OCI-M2 (cell line): Measurements from ENCODE around the gene LST1.
"Not testable (repeated sequence)": the region's sequence is repeated elsewhere in the genome, so short reads cannot be mapped to it uniquely, and the experiment has no call there.

Source experiments
- DNase-seq: peaks from one replicate; lab custom pipeline; 2025; ENCODE audit not compliant: unreplicated experiment; lab: John Stamatoyannopoulos, UW

The LST1 gene

DNA sequence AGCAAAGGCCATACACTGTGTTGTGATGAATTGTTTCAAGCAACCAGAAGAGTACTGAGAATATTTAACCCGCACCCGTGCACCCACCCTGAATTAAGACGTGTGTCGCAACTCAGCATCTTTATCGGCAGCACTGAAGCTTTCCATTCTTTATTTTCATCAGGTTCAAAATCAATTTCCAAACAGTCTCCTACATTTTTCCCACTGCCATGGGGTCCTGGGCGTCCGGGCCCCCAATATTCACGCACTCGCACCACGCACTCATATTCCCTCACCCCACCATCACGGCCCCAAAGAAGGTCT, 5.7 kb upstream of the LST1 start:
- no peak for DNase-seq

DNA sequence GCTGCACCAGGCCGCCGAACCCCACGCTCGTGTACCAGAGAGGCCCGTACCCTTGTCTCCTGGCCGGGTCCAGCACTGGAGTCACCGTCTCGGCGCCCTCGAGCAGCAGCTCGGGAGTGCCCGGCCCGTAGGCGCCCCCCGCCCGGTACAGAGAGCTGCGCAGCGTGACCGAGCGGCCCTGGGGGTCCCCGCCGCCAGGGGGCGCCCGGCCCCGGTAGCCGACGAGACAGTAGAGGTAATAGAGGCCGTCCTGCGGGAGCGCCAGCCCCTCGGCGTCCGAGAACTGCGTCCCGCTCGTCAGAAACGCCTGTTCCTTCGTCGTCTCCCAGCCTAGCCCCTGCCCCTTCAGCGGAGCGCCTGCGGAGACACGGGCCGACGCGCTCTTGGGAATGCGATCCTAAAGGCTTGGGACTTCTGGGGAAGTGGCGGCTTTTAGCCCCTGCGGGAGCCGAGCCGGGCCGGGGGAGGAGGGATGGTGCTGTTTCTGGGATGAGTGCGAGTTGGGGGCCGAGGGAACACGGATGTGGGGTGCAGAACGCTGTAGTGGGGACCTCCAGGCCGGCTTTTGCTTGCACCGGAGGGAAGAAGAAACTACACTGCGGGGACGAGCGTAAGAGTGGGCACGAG, 5.2 kb upstream of the LST1 start:
- peak; percentile 75 for DNase-seq

DNA sequence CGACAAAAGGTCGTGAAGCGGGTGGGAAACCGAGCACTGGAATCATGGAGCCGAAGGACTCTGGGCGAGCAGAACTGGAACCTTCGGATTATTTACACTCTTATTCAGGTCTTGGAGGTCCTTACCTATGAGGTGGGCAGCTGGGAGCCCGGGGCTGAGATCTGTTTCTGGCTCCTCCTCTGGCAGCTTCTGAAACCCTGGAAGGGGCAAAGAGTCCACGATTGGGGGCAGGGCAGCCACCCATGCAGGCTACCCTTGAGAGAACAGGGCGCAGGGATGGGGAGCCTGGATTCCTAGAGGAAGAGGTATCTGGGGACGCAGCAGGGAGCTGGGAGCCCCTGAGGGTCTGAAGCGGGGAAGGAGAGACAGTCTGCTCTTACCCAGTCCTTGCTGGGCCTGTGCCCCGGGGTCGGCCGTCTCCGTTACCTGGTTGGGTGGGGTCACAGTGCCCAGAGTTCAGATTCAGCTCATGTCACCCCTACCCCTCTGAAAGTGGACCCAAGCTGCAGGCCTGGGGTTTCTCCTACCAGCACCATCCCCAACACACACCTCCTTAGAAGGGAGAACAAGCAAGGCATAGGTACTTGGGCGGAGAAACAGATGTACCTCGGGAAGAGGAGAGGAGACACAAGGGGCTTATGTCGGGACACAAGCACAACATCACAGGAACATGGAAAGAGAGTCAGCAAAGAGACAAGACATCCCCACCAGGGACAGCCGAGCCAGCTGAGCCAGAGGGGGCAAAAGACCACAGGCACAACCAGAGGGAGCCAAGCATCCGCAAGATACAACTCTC, 4.4 kb upstream of the LST1 start:
- no peak for DNase-seq

DNA sequence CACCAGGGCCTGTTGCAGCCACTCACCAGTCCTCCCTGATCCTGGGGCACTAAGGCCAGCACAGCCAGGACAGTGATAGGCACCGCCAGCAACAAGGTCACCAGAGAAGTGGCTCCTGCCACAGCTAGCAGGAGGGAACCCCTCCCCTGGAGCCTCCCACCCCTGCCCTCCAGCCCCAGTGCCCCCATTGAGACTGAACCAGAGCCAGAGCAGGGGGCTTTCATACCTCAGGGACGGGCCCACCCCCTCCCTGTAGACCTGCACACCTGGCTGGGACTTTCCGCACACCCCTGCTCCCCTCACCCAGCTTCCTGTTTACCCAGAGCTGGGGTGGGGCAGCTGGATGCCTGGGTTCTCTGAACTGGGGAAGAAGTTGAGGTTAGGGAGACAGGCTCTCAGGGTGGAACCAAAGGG, 3.8 kb upstream of the LST1 start, which contains the start of gene LTB:
LTB (minus strand) TSS at position 195 of the 414 bp plus-strand sequence; CDS start at position 188, 7 bp downstream.
- DNase-seq: no peak

DNA sequence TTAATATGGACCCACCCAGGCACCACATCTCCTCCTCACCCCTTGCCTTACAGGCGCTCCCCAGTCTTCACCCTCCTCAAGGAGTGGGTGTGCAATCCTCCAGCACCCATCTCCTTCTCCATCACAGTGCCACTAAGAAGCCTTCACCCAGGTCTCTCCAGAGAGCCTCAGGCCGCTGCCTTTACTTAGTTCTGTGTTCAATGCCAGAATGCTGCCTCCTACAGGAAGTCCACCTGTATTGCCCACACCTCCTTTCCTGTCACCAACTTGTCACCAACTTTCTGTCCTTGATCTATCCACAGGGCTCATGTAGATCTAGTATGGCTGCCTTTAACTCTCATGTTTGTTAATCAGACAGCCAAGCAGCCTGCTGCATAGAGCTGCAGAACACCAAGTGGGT, 586 bp upstream of the LST1 start:
- no peak for DNase-seq

DNA sequence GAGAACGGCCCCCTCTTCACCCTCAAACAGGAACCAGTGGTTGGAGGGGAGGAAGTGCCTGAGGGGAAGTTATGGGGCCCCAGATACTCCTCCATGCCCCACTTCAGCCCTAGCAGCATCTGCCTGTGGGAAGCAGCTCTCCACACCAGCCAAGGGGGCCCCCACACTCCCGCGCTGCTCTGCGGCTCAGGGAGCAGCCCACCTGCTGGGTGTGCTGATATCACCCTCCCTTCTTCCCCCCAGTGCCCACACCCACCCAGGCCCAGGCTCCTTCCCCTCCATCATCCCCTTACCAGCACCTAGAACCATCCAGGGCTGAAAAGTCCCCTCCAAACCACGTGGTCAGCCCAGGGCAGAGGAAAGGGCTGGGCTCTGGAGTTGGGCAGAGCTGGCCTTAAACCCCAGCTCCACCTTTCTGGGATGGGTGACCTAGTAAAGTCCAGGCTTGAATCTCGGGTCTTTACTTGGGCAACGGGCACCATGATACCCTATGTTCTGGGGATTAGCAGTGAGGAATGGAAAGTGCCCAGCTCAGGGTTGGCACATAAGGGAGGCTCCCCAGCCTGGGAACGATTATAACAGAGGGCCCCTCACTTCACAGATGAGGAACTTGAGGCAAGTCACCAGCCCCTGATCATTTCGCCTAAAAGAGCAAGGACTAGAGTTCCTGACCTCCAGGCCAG, 663 bp downstream of the LST1 start:
- no peak for DNase-seq

DNA sequence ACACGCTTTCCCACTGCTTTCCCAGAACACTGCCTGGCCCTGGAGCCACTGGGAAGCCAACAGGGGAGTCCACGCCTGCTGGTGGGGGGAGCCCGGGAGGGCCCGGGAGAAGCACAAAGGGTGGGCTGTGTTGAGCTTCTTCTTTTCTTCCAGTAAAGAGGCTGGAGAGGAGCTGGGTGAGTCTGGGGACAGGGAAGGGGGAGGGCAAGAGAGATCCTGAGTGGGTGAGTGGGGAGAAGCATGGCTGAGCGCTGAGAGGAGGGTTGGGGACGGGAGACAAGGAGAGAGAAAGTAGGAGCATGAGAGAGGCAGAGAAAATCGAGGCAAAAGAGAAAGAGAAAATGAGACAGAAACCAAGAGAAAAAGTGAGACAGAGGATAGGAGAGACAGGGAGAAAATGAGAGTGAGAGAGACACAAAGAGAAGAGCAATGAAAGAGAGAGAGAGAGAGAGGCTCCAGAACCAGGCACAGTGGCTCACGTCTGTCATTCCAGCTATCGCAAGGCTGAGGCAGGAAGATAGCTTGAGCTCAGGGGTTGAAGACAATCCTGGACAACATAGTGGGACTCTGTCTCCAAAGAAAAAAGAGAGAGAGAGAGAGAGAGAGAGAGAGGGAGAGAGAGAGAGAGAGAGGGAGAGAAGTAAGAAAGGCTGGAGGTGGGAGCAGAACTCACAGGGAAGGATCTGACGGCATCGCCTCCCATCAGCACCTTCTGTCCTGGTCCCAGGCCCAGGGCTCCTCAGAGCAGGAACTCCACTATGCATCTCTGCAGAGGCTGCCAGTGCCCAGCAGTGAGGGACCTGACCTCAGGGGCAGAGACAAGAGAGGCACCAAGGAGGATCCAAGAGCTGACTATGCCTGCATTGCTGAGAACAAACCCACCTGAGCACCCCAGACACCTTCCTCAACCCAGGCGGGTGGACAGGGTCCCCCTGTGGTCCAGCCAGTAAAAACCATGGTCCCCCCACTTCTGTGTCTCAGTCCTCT, 2.0 kb downstream of the LST1 start:
- DNase-seq: no peak

DNA sequence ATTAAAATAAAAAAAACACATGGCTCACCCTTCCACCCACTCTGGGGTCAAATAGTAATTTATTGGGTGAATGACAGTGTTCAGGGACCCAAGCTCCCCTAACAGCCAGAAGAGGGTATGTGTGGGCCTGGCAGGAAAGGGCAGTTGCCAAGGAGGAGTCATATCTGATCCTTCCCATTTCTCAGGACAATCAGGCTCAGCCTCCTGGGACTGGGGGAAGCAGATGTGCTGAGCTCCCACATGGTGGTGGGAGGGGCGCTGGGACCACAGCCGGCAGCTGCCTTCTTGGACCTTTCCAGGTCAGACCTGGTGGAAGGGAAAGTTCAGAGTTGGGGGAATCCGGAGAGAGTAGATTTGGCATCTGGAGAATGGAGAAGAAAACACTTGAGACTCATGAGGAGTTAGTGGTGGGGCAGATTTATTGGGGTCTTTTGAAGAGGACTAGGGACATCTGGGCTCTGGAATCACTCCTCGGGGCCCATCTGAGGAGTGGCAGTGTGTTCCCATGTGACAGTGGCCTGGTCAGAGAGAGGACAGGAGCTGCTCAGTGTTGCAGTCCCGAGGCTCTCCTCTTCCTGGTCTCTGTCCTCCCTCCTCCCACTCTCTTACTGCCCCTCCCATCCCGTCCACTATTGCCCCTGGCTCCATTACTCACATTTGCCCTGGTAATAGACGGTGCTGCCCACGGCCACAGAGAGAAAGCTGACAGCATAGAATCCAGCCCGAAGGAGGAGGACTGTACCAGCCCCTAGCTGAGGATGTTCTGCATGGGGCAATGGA, 3.0 kb downstream of the LST1 start:
- DNase-seq: no peak

DNA sequence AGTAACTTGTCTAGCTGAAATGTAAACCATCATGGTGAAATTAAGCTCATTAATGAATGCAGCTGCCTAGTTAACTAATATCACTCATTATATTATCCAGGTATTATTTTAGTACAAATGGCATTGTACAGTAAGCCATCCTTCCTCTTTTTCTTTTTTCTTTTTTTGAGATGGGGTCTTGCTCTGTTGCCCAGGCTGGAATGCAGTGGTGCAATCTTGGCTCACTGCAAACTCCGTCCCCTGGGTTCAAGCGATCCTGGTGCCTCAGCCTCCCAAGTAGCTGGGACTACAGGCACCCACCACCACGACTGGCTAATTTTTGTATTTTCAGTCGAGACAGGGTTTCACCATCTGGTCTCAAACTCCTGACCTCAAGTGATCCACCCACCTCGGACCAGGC, 4.6 kb downstream of the LST1 start:
- not testable (repeated sequence) for DNase-seq

DNA sequence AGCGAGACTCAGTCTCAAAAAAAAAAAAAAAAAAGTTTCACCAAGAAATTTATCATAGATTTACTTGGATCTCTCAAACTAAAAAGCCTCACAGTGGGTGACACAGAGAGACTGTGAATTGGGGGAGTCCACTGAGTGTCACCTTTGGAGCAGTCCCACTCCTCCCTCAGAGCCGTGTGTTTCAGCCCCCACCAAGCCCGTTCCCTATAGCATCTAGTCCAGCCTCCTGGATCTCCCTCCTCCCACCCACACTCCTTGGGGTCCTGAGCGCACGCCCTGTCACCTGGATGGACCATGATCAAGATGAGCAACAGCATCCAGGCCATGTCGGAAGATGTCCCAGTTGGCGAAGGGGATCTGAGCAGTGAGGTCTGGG, 6.3 kb downstream of the LST1 start:
- DNase-seq: no peak

DNA sequence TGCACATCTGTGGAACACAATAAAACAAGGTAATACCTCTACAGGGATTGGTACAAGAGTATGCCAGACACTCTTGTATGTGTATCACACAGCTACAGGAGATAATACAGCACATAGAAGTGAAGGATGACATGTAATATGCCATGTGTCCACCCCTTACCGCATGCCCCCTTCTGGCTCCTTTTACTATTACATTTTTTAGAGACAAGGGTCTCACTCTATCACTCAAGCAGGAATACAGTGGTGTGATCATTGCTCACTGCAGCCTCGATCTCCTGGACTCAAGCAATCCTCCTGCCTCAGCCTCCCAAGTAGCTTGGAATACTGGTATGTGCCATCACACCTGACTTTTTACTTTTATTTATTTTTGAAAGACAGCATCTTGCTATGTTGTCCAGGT, 10.9 kb downstream of the LST1 start:
- DNase-seq: no peak

DNA sequence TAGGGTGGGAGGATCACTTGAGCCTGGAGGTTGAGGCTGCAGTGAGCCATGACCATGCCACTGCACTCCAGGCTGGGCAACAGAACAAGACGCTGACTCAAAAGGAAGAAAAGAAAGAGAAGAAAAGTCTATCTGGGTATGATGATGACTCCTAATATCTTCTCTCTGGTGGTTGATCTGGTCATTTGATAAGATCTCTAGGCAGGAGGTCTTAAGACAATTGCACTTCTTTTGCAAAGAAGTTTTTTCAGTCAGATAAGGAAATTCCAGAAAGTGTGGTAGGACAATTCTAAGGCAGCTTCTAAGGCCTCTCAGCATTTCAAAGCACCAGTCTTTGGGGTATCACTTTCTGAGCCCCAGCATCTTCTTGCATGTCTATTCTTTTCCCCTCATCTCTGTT, 21.2 kb downstream of the LST1 start:
- DNase-seq: no peak

DNA sequence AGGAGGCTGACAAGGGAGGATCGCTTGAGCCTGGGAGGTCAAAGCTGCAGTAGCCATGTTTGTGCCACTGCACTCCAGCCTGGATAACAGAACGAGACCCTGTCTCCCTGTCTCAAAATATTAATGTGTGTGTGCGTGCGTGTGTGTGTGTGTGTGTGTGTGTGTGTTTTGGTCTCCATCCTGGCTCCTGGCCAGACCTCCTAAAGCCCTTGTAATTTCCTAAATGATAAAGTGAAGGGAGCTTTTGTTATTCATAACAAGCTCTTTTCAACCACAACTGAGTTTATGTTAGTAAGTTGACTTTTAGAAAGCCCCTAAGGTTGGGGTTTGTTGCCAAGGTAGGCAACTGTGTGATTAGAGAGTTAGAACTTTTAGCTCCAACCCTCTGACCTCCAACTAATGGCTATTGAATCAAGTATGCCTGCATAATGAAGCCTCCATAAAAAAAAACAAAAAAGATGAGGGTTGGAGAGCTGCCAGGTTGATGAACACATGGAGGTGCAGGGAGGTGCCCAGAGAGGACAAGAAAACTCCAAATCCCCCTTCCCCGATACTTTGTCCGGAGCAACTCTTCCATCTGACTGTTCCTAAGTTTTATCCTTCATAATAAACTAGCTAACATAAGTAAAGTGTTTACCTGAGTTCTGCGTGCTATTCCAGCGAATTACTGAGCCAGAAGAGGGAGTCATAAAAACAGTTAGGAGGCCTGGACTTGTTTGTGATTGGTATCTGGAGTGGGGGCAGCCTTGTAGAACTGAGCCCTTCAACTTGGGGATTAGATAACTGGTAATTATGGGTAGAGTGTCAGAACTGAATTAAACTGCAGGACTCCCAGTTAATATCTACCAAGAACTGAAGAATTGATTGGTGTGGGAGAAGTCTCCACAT, 23.7 kb downstream of the LST1 start:
- no peak for DNase-seq

DNA sequence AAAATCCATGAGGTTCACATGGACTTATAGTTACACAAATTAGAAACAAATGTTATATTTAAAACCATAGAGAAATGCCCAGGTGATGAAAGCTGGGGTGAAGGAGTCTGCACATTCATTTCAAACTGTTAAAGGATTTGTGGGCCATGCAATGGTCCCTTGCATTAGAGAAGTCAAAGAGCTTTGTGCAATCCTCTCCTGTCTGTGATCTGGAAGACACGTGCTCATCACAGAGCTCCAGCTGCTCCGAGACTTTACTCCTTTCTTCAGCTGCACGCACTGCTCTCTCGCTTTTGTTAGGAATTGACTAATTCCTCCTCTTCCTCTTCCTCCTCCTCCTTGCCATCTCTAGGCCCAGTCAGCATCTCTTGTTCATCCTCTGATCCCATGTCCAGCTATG, 24.9 kb downstream of the LST1 start:
- no peak for DNase-seq

DNA sequence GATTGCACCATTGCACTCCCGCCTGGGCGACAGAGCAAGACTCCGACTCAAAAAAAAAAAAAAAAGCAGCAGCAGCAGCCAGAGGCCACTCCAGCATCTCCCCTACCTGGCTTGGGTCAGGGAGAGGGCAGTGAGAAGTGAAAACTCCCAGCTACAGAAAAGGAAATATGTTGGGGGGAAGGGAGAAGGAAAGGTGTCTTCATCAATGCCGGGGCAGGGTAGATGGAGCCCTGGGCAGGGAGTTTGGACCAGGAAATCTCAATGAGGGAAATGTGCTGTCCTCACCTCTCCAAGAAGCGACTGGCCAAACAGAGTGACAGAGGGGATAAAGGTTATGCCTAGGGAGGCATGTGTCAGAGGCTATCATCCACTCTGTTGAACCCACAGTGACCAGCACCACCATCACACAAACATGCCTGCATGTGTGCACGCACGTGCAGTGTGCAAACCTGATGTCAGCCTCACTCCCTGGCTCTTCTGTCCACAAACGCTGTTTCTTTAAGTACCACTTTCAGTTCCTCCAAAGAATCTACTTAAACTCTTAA, 28.1 kb downstream of the LST1 start:
- DNase-seq: no peak

DNA sequence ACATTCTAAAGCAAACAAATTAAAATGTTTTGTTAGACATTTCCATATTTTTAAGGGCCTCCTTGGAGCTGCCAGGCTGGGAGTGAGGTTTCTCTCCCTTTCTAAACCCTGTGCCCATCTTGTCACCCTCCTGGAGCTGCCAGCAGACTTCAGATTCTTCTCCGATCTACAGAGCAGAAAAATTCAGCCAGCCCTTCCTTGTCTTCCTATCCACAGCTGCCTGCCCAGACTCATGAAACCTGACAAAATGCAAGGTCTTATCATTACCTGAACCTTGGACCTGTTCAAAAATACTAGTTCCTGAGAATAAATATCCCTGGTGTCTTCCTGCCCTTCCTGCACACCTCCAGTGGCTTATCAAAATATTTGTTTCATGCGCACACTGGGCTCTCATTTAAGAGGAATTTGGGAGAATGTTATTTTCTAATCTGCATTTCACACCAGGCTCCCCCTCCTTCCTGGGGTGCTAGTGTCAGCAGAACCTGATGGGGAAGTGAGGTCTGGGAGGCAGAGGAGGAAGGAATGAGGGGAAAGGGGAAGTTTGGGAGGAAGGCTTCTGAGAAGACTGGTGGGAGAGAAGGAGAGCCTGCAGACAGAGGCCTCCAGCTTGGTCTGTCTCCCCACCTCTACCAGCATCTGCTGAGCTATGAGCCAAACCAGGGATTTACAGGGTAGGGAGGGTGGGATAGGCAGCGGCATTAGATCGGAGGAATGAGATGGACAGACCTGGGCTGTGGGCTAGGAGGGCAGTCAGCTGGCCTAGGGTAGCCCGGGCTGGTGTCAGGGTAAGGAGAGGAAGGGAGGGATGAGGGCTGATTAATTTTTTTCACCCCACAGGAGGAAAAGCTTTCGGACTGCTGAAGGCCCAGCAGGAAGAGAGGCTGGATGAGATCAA, 28.9 kb downstream of the LST1 start, which contains the start of gene AIF1:
AIF1 (plus strand) TSS at position 551 of the 895 bp plus-strand sequence; CDS start at position 647, 96 bp downstream.
- DNase-seq: no peak

DNA sequence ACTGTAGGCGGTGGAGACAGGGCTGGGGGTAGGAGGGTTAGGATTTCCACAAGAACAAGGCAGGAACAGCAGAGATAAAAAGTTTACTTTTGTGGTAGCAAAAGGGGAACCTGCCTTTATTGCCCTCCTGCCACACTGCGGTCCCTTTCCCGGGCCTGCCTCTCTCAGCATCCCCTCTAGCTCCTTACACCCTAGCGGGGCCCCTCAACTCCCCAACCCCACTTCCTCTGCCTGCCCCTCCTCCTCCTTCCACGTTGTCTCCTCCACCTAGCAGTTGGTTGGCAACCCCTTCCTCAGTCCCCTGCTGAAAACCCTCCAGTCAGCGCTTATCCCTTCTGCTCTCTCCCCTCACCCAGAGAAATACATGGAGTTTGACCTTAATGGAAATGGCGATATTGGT, 29.7 kb downstream of the LST1 start:
- DNase-seq: no peak

DNA sequence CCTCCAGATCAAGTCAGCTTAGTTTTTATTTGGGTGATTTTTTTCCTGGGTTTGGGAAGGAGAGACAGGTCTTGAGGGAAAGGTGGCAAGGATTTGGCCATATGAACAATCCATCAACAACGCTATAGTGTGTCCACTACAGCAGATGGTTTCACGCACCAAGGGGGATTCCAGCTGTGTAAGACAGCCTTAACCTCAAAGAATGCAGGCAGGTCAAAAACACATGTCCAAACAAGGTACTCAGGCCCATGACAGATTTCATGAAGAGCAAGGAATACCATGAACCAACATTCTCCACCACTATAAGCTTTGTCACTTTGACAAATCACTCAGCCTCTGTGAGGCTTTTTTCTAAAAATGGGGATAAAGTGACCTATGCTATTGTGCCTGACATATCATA, 30.9 kb downstream of the LST1 start:
- no peak for DNase-seq
